ENCODE measurements around the gene BORCS5. TPM values are rescaled to one million over a fixed set of nuclear protein-coding genes. Genes with fewer than 3 reads are reported as not detected.

The BORCS5 gene
- total and polyA plus RNA-seq, 5 donors from 2014 or later = 25.0 to 39.2 (median 36.2) TPM

- no peak for ATAC-seq (ENCODE audit: low read depth in 2 of 2)
- Histone ChIP-seq H3K9me3 (ENCODE audit: control insufficient read depth in 2 of 2, low read length in 2 of 2) (no peaks in the 10 kb centered on the region), H3K4me3 (ENCODE audit: low read depth, low read length) (peak overlapping the region; percentile 22), H3K36me3 (ENCODE audit: control insufficient read depth, insufficient read depth, low read length) (peaks cover 32% of the 10 kb centered on the region), H3K27me3 (ENCODE audit: control insufficient read depth, insufficient read depth, low read length) (no peaks in the 10 kb centered on the region), H3K4me1 (ENCODE audit: control insufficient read depth, insufficient read depth, low read length, poor library complexity, severe bottlenecking) (peaks cover 76% of the 10 kb centered on the region), H3K27ac (ENCODE audit: insufficient read depth, low read length, poor library complexity, severe bottlenecking) (peak overlapping the region; percentile 70)
- peaks cover 43% of the 10 kb centered on the region for H3K36me3 Mint-ChIP-seq
- no peak for DNase-seq
- H3K4me3 Mint-ChIP-seq = peak overlapping the region in 3 of 4 donors; percentile 12 to 88 (median 81)
- peaks cover 0 to 6% (median 0%) of the 10 kb centered on the region in 7 donors for H3K9me3 Mint-ChIP-seq
- peaks cover 5% of the 10 kb centered on the region for H3K27me3 Mint-ChIP-seq
- peaks cover 37 to 68% (median 48%) of the 10 kb centered on the region in 4 donors for H3K4me1 Mint-ChIP-seq
- peak overlapping the region in 2 of 3 donors; percentile 93 to 99 for H3K27ac Mint-ChIP-seq
Measured at GRCh38 chr12:12486661-12487240, 129.9 kb downstream of the BORCS5 start.

DNA sequence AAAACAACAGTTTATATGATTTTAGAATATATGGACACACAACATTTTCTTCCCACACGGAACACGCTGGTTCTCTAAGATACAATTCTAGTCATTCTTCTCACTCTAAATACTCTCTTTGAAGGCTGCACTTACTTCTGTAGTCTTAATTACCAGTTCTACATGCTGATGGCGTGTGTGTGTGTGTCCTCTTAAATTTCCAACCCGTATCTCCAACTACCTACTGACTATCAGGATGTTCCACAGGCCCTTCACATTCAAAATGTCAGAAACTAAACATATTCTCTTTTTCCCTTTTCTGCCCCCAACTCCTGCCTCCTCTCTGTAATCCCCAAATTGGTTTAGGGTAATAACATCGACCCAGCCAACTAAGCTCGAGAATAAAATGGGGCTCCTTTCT lies 130.6 kb downstream of the BORCS5 start:
- ATAC-seq (ENCODE audit: low read depth in 2 of 2) (no peak), DNase-seq (no peak)
- Histone ChIP-seq H3K27ac (ENCODE audit: insufficient read depth, low read length, poor library complexity, severe bottlenecking) (peak overlapping the region; percentile 70), H3K4me3 (ENCODE audit: low read depth, low read length) (peak overlapping the region; percentile 22), H3K4me1 (ENCODE audit: control insufficient read depth, insufficient read depth, low read length, poor library complexity, severe bottlenecking) (peaks cover 76% of the 10 kb centered on the region), H3K9me3 (ENCODE audit: control insufficient read depth in 2 of 2, low read length in 2 of 2) (no peaks in the 10 kb centered on the region), H3K36me3 (ENCODE audit: control insufficient read depth, insufficient read depth, low read length) (peaks cover 36% of the 10 kb centered on the region), H3K27me3 (ENCODE audit: control insufficient read depth, insufficient read depth, low read length) (no peaks in the 10 kb centered on the region)
- peaks cover under 1% of the 10 kb centered on the region for H3K27me3 Mint-ChIP-seq
- peaks cover 33 to 63% (median 43%) of the 10 kb centered on the region in 4 donors for H3K4me1 Mint-ChIP-seq
- H3K36me3 Mint-ChIP-seq = peaks cover 39% of the 10 kb centered on the region
- peaks cover 0 to 6% (median 0%) of the 10 kb centered on the region in 7 donors for H3K9me3 Mint-ChIP-seq
- H3K4me3 Mint-ChIP-seq = peak overlapping the region; percentile 2 to 81 (median 45)
- H3K27ac Mint-ChIP-seq = peak overlapping the region in 2 of 3 donors; percentile 93 to 99

- ATAC-seq (ENCODE audit: low read depth in 2 of 2) = no peak
- Mint-ChIP-seq H3K27ac (peak overlapping the region in 2 of 3 donors; percentile 93 to 99), H3K27me3 (no peaks in the 10 kb centered on the region), H3K9me3 (peaks cover 0 to 6% (median 0%) of the 10 kb centered on the region in 7 donors), H3K4me3 (peak overlapping the region; percentile 30 to 81 (median 57)), H3K36me3 (peaks cover 35% of the 10 kb centered on the region), H3K4me1 (peaks cover 33 to 58% (median 40%) of the 10 kb centered on the region in 4 donors)
- Histone ChIP-seq H3K27ac (ENCODE audit: insufficient read depth, low read length, poor library complexity, severe bottlenecking) (peak overlapping the region; percentile 70), H3K36me3 (ENCODE audit: control insufficient read depth, insufficient read depth, low read length) (peaks cover 41% of the 10 kb centered on the region), H3K4me1 (ENCODE audit: control insufficient read depth, insufficient read depth, low read length, poor library complexity, severe bottlenecking) (peaks cover 74% of the 10 kb centered on the region), H3K4me3 (ENCODE audit: low read depth, low read length) (peak overlapping the region; percentile 17), H3K27me3 (ENCODE audit: control insufficient read depth, insufficient read depth, low read length) (no peaks in the 10 kb centered on the region), H3K9me3 (ENCODE audit: control insufficient read depth in 2 of 2, low read length in 2 of 2) (no peaks in the 10 kb centered on the region)
- DNase-seq = no peak
Measured at GRCh38 chr12:12488296-12488695, 131.4 kb downstream of the BORCS5 start.

- Mint-ChIP-seq H3K36me3 (peaks cover 29% of the 10 kb centered on the region), H3K27me3 (no peaks in the 10 kb centered on the region), H3K9me3 (peaks cover 0 to 6% (median 0%) of the 10 kb centered on the region in 7 donors), H3K27ac (peak overlapping the region in 2 of 3 donors; percentile 93 to 99), H3K4me1 (peaks cover 26 to 52% (median 36%) of the 10 kb centered on the region in 4 donors), H3K4me3 (peak overlapping the region; percentile 8 to 81 (median 39))
- H3K27me3 ChIP-seq (ENCODE audit: control insufficient read depth, insufficient read depth, low read length) = no peaks in the 10 kb centered on the region
- H3K36me3 ChIP-seq (ENCODE audit: control insufficient read depth, insufficient read depth, low read length) = peaks cover 43% of the 10 kb centered on the region
- H3K9me3 ChIP-seq (ENCODE audit: control insufficient read depth in 2 of 2, low read length in 2 of 2) = no peaks in the 10 kb centered on the region
- H3K27ac ChIP-seq (ENCODE audit: insufficient read depth, low read length, poor library complexity, severe bottlenecking) = peak overlapping the region; percentile 70
- DNase-seq (peak in 1 of 3 donors; percentile 38), ATAC-seq (ENCODE audit: low read depth in 2 of 2) (peak in 1 of 2 donors; percentile 40)
- H3K4me1 ChIP-seq (ENCODE audit: control insufficient read depth, insufficient read depth, low read length, poor library complexity, severe bottlenecking) = peaks cover 75% of the 10 kb centered on the region
- H3K4me3 ChIP-seq (ENCODE audit: low read depth, low read length) = peak overlapping the region; percentile 37
Measured at GRCh38 chr12:12488823-12489550, 132.1 kb downstream of the BORCS5 start.

DNA sequence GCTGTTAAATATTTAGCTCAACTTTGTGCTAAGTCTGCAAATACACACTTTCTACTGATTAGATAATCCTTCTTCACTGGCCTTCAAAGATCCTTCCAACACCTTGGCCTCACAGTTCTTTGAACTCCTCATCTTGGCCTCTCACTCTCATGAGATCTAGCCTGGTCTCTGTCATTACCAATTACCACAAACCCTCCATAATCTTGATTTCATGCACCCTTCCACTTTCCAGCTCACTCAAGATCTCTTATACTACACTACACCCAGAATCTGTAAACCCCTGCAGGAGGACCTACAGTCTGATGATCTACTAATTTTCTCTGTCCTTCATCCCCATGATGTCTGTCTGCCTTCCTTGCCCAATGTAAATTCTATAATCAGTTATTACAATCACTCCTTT lies 134.7 kb downstream of the BORCS5 start:
- DNase-seq (no peak), ATAC-seq (ENCODE audit: low read depth in 2 of 2) (peak in 1 of 2 donors; percentile 22)
- H3K4me3 Mint-ChIP-seq = no peak overlapping the region
- H3K36me3 ChIP-seq (ENCODE audit: control insufficient read depth, insufficient read depth, low read length) = peaks cover 42% of the 10 kb centered on the region
- no peaks in the 10 kb centered on the region for H3K9me3 ChIP-seq (ENCODE audit: control insufficient read depth in 2 of 2, low read length in 2 of 2)
- peak overlapping the region; percentile 55 for H3K27ac ChIP-seq (ENCODE audit: insufficient read depth, low read length, poor library complexity, severe bottlenecking)
- no peak overlapping the region for H3K27ac Mint-ChIP-seq
- H3K4me1 Mint-ChIP-seq = peaks cover 26 to 34% (median 31%) of the 10 kb centered on the region in 4 donors
- H3K36me3 Mint-ChIP-seq = peaks cover 28% of the 10 kb centered on the region
- peaks cover 0 to 6% (median 0%) of the 10 kb centered on the region in 7 donors for H3K9me3 Mint-ChIP-seq
- no peaks in the 10 kb centered on the region for H3K27me3 ChIP-seq (ENCODE audit: control insufficient read depth, insufficient read depth, low read length)
- H3K4me3 ChIP-seq (ENCODE audit: low read depth, low read length) = peak overlapping the region; percentile 64
- H3K27me3 Mint-ChIP-seq = no peaks in the 10 kb centered on the region
- H3K4me1 ChIP-seq (ENCODE audit: control insufficient read depth, insufficient read depth, low read length, poor library complexity, severe bottlenecking) = peaks cover 86% of the 10 kb centered on the region

- no peak for DNase-seq
- H3K36me3 ChIP-seq (ENCODE audit: control insufficient read depth, insufficient read depth, low read length) = peaks cover 36% of the 10 kb centered on the region
- Mint-ChIP-seq H3K9me3 (peaks cover 0 to 6% (median 0%) of the 10 kb centered on the region in 7 donors), H3K36me3 (peaks cover 22% of the 10 kb centered on the region), H3K4me1 (peaks cover 19 to 30% (median 27%) of the 10 kb centered on the region in 4 donors), H3K27me3 (no peaks in the 10 kb centered on the region), H3K27ac (no peak overlapping the region), H3K4me3 (no peak overlapping the region)
- no peaks in the 10 kb centered on the region for H3K9me3 ChIP-seq (ENCODE audit: control insufficient read depth in 2 of 2, low read length in 2 of 2)
- peak overlapping the region; percentile 48 for H3K27ac ChIP-seq (ENCODE audit: insufficient read depth, low read length, poor library complexity, severe bottlenecking)
- ATAC-seq (ENCODE audit: low read depth in 2 of 2) = no peak
- H3K4me1 ChIP-seq (ENCODE audit: control insufficient read depth, insufficient read depth, low read length, poor library complexity, severe bottlenecking) = peaks cover 79% of the 10 kb centered on the region
- no peaks in the 10 kb centered on the region for H3K27me3 ChIP-seq (ENCODE audit: control insufficient read depth, insufficient read depth, low read length)
- peak overlapping the region; percentile 64 for H3K4me3 ChIP-seq (ENCODE audit: low read depth, low read length)
Measured at GRCh38 chr12:12492547-12492946, 135.7 kb downstream of the BORCS5 start.

GRCh38 chr12:12495536-12495935 lies 138.7 kb downstream of the BORCS5 start:
- H3K27ac ChIP-seq (ENCODE audit: insufficient read depth, low read length, poor library complexity, severe bottlenecking) = no peak overlapping the region
- no peaks in the 10 kb centered on the region for H3K27me3 Mint-ChIP-seq
- peaks cover 28% of the 10 kb centered on the region for H3K36me3 Mint-ChIP-seq
- H3K4me1 Mint-ChIP-seq = peaks cover 15 to 27% (median 25%) of the 10 kb centered on the region in 4 donors
- H3K4me3 ChIP-seq (ENCODE audit: low read depth, low read length) = peak overlapping the region; percentile 17
- DNase-seq = no peak
- H3K9me3 Mint-ChIP-seq = no peaks in the 10 kb centered on the region
- no peaks in the 10 kb centered on the region for H3K27me3 ChIP-seq (ENCODE audit: control insufficient read depth, insufficient read depth, low read length)
- H3K27ac Mint-ChIP-seq = peak overlapping the region in 2 of 3 donors; percentile 25 to 83
- ATAC-seq (ENCODE audit: low read depth in 2 of 2) = no peak
- no peaks in the 10 kb centered on the region for H3K9me3 ChIP-seq (ENCODE audit: control insufficient read depth in 2 of 2, low read length in 2 of 2)
- peaks cover 63% of the 10 kb centered on the region for H3K4me1 ChIP-seq (ENCODE audit: control insufficient read depth, insufficient read depth, low read length, poor library complexity, severe bottlenecking)
- H3K4me3 Mint-ChIP-seq = peak overlapping the region in 3 of 4 donors; percentile 2 to 46 (median 5)
- peaks cover 48% of the 10 kb centered on the region for H3K36me3 ChIP-seq (ENCODE audit: control insufficient read depth, insufficient read depth, low read length)
